CD4-positive, alpha-beta T cell treated with Interleukin-4 for 1 hour (primary cell): Measurements from ENCODE around the gene EGFL8.

ENCODE experiments used
- DNase-seq, 2 donors: peaks; one replicate each; pipeline ENCODE4 v3.0.0-alpha.2; 2020 to 2022

The EGFL8 gene

GRCh38 chr6:32168807-32169591 is 4.6 kb downstream of the EGFL8 start:
- no peak for DNase-seq

GRCh38 chr6:32170294-32170693 is 5.9 kb downstream of the EGFL8 start:
- DNase-seq, result no peak

GRCh38 chr6:32171234-32171633 is 6.8 kb downstream of the EGFL8 start:
- DNase-seq, result no peak

GRCh38 chr6:32173051-32173727 is 8.8 kb downstream of the EGFL8 start:
- DNase-seq, result no peak

- DNase-seq, result no peak
Observed at GRCh38 chr6:32174416-32174815, 10.0 kb downstream of the EGFL8 start.

- no peak for DNase-seq
Observed at GRCh38 chr6:32175322-32175710, 10.9 kb downstream of the EGFL8 start.

- peak; percentile 96 to 97 for DNase-seq
Observed at GRCh38 chr6:32175711-32176475, 11.5 kb downstream of the EGFL8 start, which contains the start of gene AGPAT1. AGPAT1 (minus strand) TSS chr6:32176084; CDS start chr6:32171496, 4,588 bp downstream.

GRCh38 chr6:32176476-32177182 is 12.2 kb downstream of the EGFL8 start:
- no peak for DNase-seq

- no peak for DNase-seq
Observed at GRCh38 chr6:32177183-32177787, 12.9 kb downstream of the EGFL8 start.

GRCh38 chr6:32177788-32178546 is 13.6 kb downstream of the EGFL8 start, which contains the start of gene RNF5:
RNF5 (plus strand) TSS chr6:32178405; CDS start chr6:32178512, 107 bp downstream.
- DNase-seq, result peak; percentile 99 to 100

- no peak for DNase-seq
Observed at GRCh38 chr6:32178547-32179440, 14.4 kb downstream of the EGFL8 start.

GRCh38 chr6:32179766-32180405 is 15.5 kb downstream of the EGFL8 start:
- DNase-seq, result no peak

GRCh38 chr6:32181148-32181702 is 16.8 kb downstream of the EGFL8 start:
- DNase-seq, result no peak

- DNase-seq, result no peak
Observed at GRCh38 chr6:32181915-32182529, 17.6 kb downstream of the EGFL8 start.

GRCh38 chr6:32182555-32182981 is 18.2 kb downstream of the EGFL8 start:
- no peak for DNase-seq

- DNase-seq, result no peak
Observed at GRCh38 chr6:32183030-32183429, 18.6 kb downstream of the EGFL8 start.

GRCh38 chr6:32183483-32184083 is 19.2 kb downstream of the EGFL8 start:
- no peak for DNase-seq

GRCh38 chr6:32184084-32184640 is 19.8 kb downstream of the EGFL8 start, which contains the start of gene AGER:
AGER (minus strand) TSS chr6:32184253; CDS start chr6:32184222, 31 bp downstream.
- DNase-seq, result no peak
